GM12878 (cell line): ENCODE measurements around the gene RHBDD3. TPM values are rescaled to one million over a fixed set of nuclear protein-coding genes. Genes with fewer than 3 reads are reported as not detected.

Source experiments
- ATAC-seq: fragments of 200-7000 bp; cut with Tn5 transposase; 3 replicates; pipeline ENCODE4 v1.9.1; 2020; ENCODE audit warnings: mild to moderate bottlenecking, moderate library complexity
- BruUV-seq: library from RNA; stranded (reverse); fragments of 400-500 nt; replicated peaks from 2 replicates; lab custom pipeline; 2021; lab: Mats Ljungman, UMichigan
- CTCF ChIA-PET: fragments of 300-600 bp; sonication (Branson Sonifier 250); formaldehyde crosslinking; extraction: SDS; loops from one replicate; lab custom pipeline; 2021; ENCODE audit warnings: inconsistent platforms; lab: Yijun Ruan, JAX
- POLR2A ChIA-PET: fragments of 350-600 bp; formaldehyde crosslinking; extraction: SDS; loops from one replicate; lab custom pipeline; 2021; ENCODE audit warnings: inconsistent platforms; lab: Charles Lee
- RAD21 ChIA-PET: fragments of 300-600 bp; sonication (Branson Sonifier 250); formaldehyde crosslinking; loops from one replicate; lab custom pipeline; 2023; ENCODE audit warnings: antibody characterized with exemption; ENCODE audit not compliant: unreplicated experiment; lab: Charles Lee
- SMC1A ChIA-PET: fragments of 300-600 bp; sonication (Branson Sonifier 250); formaldehyde crosslinking; loops from one replicate; lab custom pipeline; 2023; ENCODE audit not compliant: unreplicated experiment, uncharacterized antibody; lab: Charles Lee
- DNase-seq: peaks from one replicate; pipeline ENCODE4 v3.0.0-alpha.2; 2011; ENCODE audit warnings: low read depth, low spot score
- FAIRE-seq: peaks from 3 replicates; lab custom pipeline; 2011; peaks lifted over from hg19 to GRCh38; lab: Jason Lieb, UNC
- H2AFZ ChIP-seq: 2 replicates; pipeline ENCODE4 v1.6.0; 2011; ENCODE audit warnings: low read depth, low read length, control low read depth; ENCODE audit not compliant: control insufficient read depth
- H3K27ac ChIP-seq: 2 replicates; pipeline ENCODE4 v1.5.1; 2011; ENCODE audit warnings: control low read depth; ENCODE audit not compliant: control insufficient read depth, insufficient read depth
- H3K27me3 ChIP-seq, 2 experiments: replicated peaks in 1 of 2; 2 replicates each; pipeline versions ENCODE4 v1.6.0 to v1.6.1; 2011; ENCODE audit warnings: low read length in 1 of 2; ENCODE audit not compliant: control insufficient read depth in 2 of 2, insufficient read depth in 2 of 2
- H3K36me3 ChIP-seq, 2 experiments: 2 replicates each; pipeline ENCODE4 v1.5.1; 2011; ENCODE audit warnings: low read length in 1 of 2; ENCODE audit not compliant: control insufficient read depth in 2 of 2, insufficient read depth in 2 of 2
- H3K4me1 ChIP-seq: 2 replicates; pipeline ENCODE4 v1.6.1; 2011; ENCODE audit warnings: mild to moderate bottlenecking, low read length, moderate library complexity, mixed read lengths; ENCODE audit not compliant: control insufficient read depth, insufficient read depth
- H3K4me2 ChIP-seq: 2 replicates; pipeline ENCODE4 v1.6.0; 2011; ENCODE audit warnings: control low read depth; ENCODE audit not compliant: control insufficient read depth, insufficient read depth
- H3K4me3 ChIP-seq: fragments of 200-600 bp; sonication (generic); 2 replicates; pipeline ENCODE4 v1.5.1; 2016
- H3K79me2 ChIP-seq: 2 replicates; pipeline ENCODE4 v1.6.0; 2011; ENCODE audit warnings: low read length; ENCODE audit not compliant: control insufficient read depth, insufficient read depth
- H3K9ac ChIP-seq: 2 replicates; pipeline ENCODE4 v1.8.0; 2011; ENCODE audit warnings: low read length, control low read depth, mixed read lengths; ENCODE audit not compliant: control insufficient read depth, insufficient read depth
- H3K9me3 ChIP-seq: replicated peaks from 3 replicates; pipeline ENCODE4 v1.5.1; 2011; ENCODE audit warnings: mild to moderate bottlenecking, low read length; ENCODE audit not compliant: control insufficient read depth, insufficient read depth
- H4K20me1 ChIP-seq: 2 replicates; pipeline ENCODE4 v1.6.0; 2011; ENCODE audit not compliant: control insufficient read depth, insufficient read depth
- CHD1 ChIP-seq: IDR thresholded peaks from 2 replicates; pipeline ENCODE4 v1.6.1; 2012; ENCODE audit warnings: low read depth, low read length, improper control_type of control experiment
- CREB1 ChIP-seq: IDR thresholded peaks from 2 replicates; pipeline ENCODE4 v1.6.1; 2012; ENCODE audit warnings: low read depth, mild to moderate bottlenecking, inconsistent platforms
- ETV6 ChIP-seq, 2 experiments: fragments of 450-650 bp in 1 of 2; IDR thresholded peaks in 1 of 2; conservative IDR thresholded peaks in 1 of 2; 2 replicates each; pipeline ENCODE4 v1.6.1; 2014; ENCODE audit warnings: antibody characterized with exemption in 1 of 2, borderline replicate concordance in 1 of 2, low read depth in 1 of 2, mild to moderate bottlenecking in 1 of 2, moderate library complexity in 1 of 2
- KAT2A ChIP-seq: conservative IDR thresholded peaks from 2 replicates; pipeline ENCODE4 v1.6.1; 2011; ENCODE audit warnings: low read depth, low read length; ENCODE audit not compliant: control insufficient read depth
- KLF5 ChIP-seq: fragments of 450-650 bp; IDR thresholded peaks from 2 replicates; pipeline ENCODE4 v1.6.1; 2014; ENCODE audit warnings: mild to moderate bottlenecking; ENCODE audit not compliant: partially characterized antibody
- NFIC ChIP-seq: IDR thresholded peaks from 2 replicates; pipeline ENCODE4 v1.6.1; 2012; ENCODE audit warnings: low read depth, mild to moderate bottlenecking, inconsistent platforms, low read length, moderate library complexity
- NFYA ChIP-seq: IDR thresholded peaks from 2 replicates; pipeline ENCODE4 v1.6.1; 2011; ENCODE audit warnings: low read depth, mild to moderate bottlenecking, low read length, improper control_type of control experiment, borderline replicate concordance
- PML ChIP-seq: IDR thresholded peaks from 2 replicates; pipeline ENCODE4 v1.6.1; 2012; ENCODE audit warnings: low read length, inconsistent platforms
- RCOR1 ChIP-seq: conservative IDR thresholded peaks from 2 replicates; pipeline ENCODE4 v1.6.1; 2012; ENCODE audit warnings: low read depth, low read length, improper control_type of control experiment
- SIX5 ChIP-seq: IDR thresholded peaks from 2 replicates; pipeline ENCODE4 v1.6.1; 2011; ENCODE audit warnings: mild to moderate bottlenecking, low read depth, low read length, moderate library complexity; ENCODE audit not compliant: severe bottlenecking
- SPI1 ChIP-seq: IDR thresholded peaks from 2 replicates; pipeline ENCODE4 v1.6.1; 2011; ENCODE audit warnings: low read depth, mild to moderate bottlenecking, low read length, moderate library complexity, borderline replicate concordance; ENCODE audit not compliant: insufficient read depth
- TCF12 ChIP-seq: IDR thresholded peaks from 2 replicates; pipeline ENCODE4 v1.6.1; 2011; ENCODE audit warnings: low read depth, mild to moderate bottlenecking, low read length
- WGBS: methylation state at CpG from one replicate; pipeline ENCODE4 v1.1.6; 2016; ENCODE audit warnings: low lambda C conversion rate; ENCODE audit not compliant: insufficient replicate concordance, insufficient coverage; ENCODE audit errors: missing lambda C conversion rate; 5-methylcytosine and 5-hydroxymethylcytosine counted together
- in situ Hi-C: fragments of 300-500 bp; cut with MboI; formaldehyde crosslinking; loops from 9 replicates; pipeline ENCODE4 v1.14.3; 2018; ENCODE audit warnings: mixed read lengths
- intact Hi-C: fragments of 100-400 bp; cut with micrococcal nuclease; formaldehyde crosslinking; loops from one replicate; pipeline ENCODE4 v1.14.2; 2022; ENCODE audit not compliant: unreplicated experiment
- polyA plus RNA-seq, 11 experiments: library from polyadenylated mRNA; depleted of rRNA in 4 of 11; unstranded in 6 of 11; stranded (reverse) in 5 of 11; fragments of >200 nt; fragmentation: Nextera tagmentation in 4 of 11; fragmentation: Illumina TruSeq in 1 of 11; extraction: Ambion mirVana in 4 of 11; extraction: Trizol in 1 of 11; gene quantifications; 1 replicate in 1 of 11; 2 replicates in 10 of 11; pipeline versions ENCODE4 v1.2.1 to v1.2.3, GENCODE V29; 2011 to 2016; ENCODE audit warnings: inconsistent platforms in 2 of 11, missing spikeins in 2 of 11, low read depth in 1 of 11
- total RNA-seq, 4 experiments: library from RNA; depleted of rRNA in 3 of 4; stranded (reverse); fragments of >200 nt in 3 of 4; fragmentation: Illumina TruSeq in 1 of 4; extraction: Trizol in 1 of 4; gene quantifications; 2 replicates each; pipeline versions ENCODE4 v1.2.1 to v1.2.3, GENCODE V29; 2013 to 2021
- TF ChIP-seq, protein P1 (sequence below): IDR thresholded peaks from 2 replicates; pipeline ENCODE4 v1.6.1; 2011; ENCODE audit warnings: borderline replicate concordance, low read depth, mild to moderate bottlenecking, moderate library complexity, low read length; ENCODE audit not compliant: insufficient read depth, poor library complexity, severe bottlenecking
- TF ChIP-seq, protein P2 (sequence below): IDR thresholded peaks from 2 replicates; pipeline ENCODE4 v1.6.1; 2012; ENCODE audit warnings: low read depth, low read length, improper control_type of control experiment
- TF ChIP-seq, protein P3 (sequence below): fragments of 150-350 bp; IDR thresholded peaks from 2 replicates; pipeline ENCODE4 v1.6.1; 2016; ENCODE audit warnings: low read depth, low read length

The RHBDD3 gene
- total and polyA plus RNA-seq, 10 of the 15 experiments (the other 5 are each of a cell fraction or from before 2014, with no cell fraction given) = 0.27 to 41.2 (median 20.1) TPM

DNA sequence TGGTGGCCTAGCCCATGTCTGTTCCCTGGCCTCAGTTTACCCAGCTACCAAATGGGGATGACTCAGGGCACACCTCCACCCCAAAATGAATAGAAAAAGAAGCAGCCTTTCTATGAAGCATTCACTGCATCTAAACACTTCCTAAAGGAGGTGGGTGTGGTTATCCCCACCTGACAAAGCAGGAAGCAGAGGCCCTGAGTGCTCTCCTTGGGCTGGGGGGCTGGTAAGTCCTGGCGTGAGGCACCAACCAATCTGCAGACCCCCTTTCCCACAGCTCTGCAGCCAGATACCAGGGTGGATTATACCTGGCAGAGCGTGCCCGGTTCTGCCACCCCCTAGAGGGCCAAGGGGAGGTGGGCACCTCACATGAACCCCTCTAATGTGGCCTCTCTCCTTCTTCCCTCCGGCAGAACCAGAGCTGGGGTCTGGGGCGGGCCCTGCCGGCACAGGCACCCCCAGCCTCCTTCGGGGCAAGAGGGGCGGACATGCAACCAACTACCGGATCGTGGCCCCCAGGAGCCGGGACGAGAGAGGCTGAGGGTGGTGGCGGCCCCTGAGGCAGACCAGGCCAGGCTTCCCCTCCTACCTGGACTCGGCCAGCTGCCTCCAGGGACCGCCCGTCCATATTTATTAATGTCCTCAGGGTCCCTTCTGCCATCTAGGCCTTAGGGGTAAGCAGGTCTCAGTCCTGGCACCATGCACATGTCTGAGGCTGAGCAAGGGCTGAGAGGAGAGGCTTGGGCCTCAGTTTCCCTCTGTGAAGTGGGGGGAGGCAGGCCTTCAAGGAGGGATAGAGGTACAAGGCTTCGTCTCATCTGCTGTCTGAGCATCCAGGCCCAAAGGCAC lies 9.2 kb downstream of the RHBDD3 start:
- in situ Hi-C loops = no loop called here
- H2AFZ ChIP-seq = no peak overlapping the region

More for the DNA sequence above, 9.2 kb downstream of the RHBDD3 start:
- H3K79me2 ChIP-seq = no peaks in the 10 kb centered on the region
- CTCF ChIA-PET = interaction anchor here (0.7 kb wide), 1 partner anchor 104 kb away, joined by 3 read pairs; no protein-coding TSS in a partner anchor
- intact Hi-C loops = no loop called here
- no peak overlapping the region for H3K9ac ChIP-seq
- no peaks in the 10 kb centered on the region for H4K20me1 ChIP-seq
- H3K27me3 ChIP-seq = no peaks in the 10 kb centered on the region
- H3K27ac ChIP-seq = no peak overlapping the region
- TF ChIP-seq ETV6 (conservative IDR thresholded peaks at IDR 0.05 in 1 of 2, IDR thresholded peaks at IDR 0.05 in 1 of 2; ENCODE audit: borderline replicate concordance in 1 of 2, low read depth in 1 of 2) (no peak), RCOR1 (no peak), KAT2A (no peak), KLF5 (no peak), CHD1 (no peak), NFYA (no peak), SPI1 (no peak), CREB1 (no peak), SIX5 (no peak), TCF12 (no peak), NFIC (no peak), PML (no peak)
- TF ChIP-seq, protein P1, sequence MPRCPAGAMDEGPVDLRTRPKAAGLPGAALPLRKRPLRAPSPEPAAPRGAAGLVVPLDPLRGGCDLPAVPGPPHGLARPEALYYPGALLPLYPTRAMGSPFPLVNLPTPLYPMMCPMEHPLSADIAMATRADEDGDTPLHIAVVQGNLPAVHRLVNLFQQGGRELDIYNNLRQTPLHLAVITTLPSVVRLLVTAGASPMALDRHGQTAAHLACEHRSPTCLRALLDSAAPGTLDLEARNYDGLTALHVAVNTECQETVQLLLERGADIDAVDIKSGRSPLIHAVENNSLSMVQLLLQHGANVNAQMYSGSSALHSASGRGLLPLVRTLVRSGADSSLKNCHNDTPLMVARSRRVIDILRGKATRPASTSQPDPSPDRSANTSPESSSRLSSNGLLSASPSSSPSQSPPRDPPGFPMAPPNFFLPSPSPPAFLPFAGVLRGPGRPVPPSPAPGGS = no peak
- TF ChIP-seq, protein P2, sequence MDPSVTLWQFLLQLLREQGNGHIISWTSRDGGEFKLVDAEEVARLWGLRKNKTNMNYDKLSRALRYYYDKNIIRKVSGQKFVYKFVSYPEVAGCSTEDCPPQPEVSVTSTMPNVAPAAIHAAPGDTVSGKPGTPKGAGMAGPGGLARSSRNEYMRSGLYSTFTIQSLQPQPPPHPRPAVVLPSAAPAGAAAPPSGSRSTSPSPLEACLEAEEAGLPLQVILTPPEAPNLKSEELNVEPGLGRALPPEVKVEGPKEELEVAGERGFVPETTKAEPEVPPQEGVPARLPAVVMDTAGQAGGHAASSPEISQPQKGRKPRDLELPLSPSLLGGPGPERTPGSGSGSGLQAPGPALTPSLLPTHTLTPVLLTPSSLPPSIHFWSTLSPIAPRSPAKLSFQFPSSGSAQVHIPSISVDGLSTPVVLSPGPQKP = no peak
- TF ChIP-seq, protein P3, sequence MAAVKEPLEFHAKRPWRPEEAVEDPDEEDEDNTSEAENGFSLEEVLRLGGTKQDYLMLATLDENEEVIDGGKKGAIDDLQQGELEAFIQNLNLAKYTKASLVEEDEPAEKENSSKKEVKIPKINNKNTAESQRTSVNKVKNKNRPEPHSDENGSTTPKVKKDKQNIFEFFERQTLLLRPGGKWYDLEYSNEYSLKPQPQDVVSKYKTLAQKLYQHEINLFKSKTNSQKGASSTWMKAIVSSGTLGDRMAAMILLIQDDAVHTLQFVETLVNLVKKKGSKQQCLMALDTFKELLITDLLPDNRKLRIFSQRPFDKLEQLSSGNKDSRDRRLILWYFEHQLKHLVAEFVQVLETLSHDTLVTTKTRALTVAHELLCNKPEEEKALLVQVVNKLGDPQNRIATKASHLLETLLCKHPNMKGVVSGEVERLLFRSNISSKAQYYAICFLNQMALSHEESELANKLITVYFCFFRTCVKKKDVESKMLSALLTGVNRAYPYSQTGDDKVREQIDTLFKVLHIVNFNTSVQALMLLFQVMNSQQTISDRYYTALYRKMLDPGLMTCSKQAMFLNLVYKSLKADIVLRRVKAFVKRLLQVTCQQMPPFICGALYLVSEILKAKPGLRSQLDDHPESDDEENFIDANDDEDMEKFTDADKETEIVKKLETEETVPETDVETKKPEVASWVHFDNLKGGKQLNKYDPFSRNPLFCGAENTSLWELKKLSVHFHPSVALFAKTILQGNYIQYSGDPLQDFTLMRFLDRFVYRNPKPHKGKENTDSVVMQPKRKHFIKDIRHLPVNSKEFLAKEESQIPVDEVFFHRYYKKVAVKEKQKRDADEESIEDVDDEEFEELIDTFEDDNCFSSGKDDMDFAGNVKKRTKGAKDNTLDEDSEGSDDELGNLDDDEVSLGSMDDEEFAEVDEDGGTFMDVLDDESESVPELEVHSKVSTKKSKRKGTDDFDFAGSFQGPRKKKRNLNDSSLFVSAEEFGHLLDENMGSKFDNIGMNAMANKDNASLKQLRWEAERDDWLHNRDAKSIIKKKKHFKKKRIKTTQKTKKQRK = no peak
- DNase-seq = no peak
- ATAC-seq = no peak
- no TSS peak for BruUV-seq
- H3K4me1 ChIP-seq = no peaks in the 10 kb centered on the region
- SMC1A ChIA-PET = no interaction called here
- FAIRE-seq = no peak
- no peaks in the 10 kb centered on the region; a peak in 2 of 4 replicates for H3K36me3 ChIP-seq
- RAD21 ChIA-PET = no interaction called here
- H3K4me3 ChIP-seq = no peak overlapping the region
- H3K4me2 ChIP-seq = no peak overlapping the region
- POLR2A ChIA-PET = no interaction called here
- H3K9me3 ChIP-seq = no peaks in the 10 kb centered on the region
- 99% methylated on average over 15 of the region's 17 CpGs for WGBS
